HG03135 (cell line): ENCODE data around the gene RNLS.

Experiments
- ATAC-seq: cut with Tn5 transposase; IDR thresholded peaks from one replicate; pipeline ENCODE4 v1.9.1; 2021; ENCODE audit warnings: mild to moderate bottlenecking, moderate library complexity; ENCODE audit not compliant: unreplicated experiment

RNLS gene

DNA sequence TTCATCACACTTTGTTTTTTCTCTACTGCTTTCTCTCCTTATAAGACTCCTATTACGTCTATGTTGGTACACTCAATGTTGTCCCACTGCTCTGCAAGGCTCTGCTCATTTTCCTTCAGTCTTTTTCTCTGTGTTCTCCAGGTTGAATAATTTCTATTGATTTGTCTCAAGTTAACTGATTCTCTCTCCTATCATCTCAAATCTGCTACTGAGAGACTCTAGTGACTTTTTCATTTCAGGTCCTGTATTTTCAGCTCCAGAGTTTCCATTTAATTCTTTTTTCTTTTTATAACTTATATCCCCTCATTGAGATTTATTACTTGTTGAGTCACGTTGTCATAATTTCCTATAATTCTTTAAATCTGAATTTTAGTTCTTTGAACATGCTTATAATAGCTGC is 100.9 kb downstream of the RNLS start:
- no peak for ATAC-seq

DNA sequence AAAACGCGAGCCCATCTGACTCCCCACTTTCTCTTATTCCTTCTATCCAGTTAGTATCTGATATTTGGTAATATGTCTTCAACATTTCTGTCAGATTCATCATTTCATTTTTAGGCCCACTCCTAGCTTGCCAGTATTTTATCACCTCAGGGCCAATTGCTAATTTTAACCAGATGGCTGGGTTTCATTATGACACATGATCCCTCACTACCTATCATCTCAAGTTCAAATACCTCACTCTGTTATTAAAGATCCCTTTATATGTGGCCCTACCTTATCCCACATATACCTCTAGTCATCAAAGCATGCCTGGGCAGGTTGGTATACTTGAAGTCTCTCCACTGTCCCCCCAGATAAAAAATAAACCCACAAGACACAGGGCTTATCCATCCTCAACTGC is 104.9 kb downstream of the RNLS start:
- no peak for ATAC-seq

DNA sequence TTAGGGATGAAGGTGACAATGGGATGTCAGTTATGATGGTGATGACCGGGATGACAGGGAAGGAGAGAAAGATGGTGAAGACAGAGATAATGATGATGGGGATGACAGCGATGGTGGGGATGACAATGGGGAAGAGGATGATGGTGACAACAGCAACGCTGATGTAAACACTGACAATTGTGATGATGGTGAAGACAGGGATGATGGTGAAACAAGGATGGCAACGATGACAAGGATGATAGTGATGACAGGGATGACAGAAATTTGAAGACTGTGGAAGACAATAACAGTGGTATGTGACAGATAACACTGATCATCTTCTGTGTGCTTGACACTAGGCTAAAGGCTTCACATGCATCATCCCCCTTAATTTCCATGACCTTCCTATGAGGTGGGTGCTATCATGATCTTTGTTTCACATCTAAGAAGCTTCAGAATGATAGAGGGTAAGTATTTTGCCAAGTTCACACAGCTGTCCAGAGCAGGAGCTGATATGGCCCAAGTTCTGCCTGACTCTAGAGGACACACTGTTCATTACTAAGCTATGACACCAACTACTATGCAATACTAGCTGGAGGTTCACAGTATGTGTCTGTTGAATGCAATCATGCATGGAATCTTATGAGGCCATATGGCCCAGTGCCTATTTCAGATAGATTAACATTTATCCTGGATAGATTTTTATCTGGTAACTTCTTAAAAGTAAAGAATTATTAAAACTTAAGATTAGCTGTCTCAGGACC is 105.6 kb downstream of the RNLS start:
- ATAC-seq = no peak

DNA sequence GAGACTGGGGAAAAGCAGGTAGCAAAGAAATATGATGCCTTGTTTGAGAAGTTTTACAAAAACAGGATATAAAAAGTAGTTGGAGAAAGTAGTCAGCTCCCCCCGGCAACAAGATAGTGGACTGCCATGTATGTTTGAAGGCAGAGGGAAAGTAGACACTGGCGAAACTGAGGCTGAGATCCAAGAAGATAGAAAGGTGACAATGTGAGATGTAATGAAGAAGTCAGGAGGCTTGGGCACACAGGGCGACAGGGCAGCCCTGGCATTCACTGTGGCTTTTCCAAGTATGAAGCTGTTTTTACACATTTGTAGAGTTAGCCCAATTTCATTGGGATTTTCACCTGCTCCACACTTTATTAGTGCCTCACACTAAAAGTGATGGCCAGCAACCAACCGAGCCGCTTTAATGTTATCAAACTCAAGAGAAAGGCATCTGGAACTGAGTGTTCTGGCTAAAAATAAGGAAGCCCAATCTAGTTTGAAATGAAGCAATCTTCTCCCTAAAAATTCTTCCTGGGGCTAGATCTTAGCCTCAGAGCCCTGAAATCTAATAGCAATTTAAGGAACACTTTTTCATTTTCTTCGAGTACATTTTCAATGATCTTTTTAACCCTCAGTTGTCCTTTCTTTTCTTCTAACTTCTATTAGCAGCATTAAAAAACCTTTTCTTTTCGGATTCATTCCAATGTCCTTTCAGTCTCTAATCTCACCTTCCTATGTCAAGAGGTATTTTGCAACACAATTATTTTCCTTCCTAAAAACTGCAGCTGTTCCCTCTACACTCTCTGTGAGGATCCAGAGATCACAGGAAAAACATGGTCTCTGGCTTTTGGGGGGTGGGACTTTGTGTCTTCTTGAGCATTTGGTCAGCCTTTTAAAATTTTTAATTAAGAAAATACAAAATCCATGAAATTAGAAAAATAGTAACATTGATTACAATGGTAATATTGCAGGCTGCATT is 108.0 kb downstream of the RNLS start:
- ATAC-seq = no peak

DNA sequence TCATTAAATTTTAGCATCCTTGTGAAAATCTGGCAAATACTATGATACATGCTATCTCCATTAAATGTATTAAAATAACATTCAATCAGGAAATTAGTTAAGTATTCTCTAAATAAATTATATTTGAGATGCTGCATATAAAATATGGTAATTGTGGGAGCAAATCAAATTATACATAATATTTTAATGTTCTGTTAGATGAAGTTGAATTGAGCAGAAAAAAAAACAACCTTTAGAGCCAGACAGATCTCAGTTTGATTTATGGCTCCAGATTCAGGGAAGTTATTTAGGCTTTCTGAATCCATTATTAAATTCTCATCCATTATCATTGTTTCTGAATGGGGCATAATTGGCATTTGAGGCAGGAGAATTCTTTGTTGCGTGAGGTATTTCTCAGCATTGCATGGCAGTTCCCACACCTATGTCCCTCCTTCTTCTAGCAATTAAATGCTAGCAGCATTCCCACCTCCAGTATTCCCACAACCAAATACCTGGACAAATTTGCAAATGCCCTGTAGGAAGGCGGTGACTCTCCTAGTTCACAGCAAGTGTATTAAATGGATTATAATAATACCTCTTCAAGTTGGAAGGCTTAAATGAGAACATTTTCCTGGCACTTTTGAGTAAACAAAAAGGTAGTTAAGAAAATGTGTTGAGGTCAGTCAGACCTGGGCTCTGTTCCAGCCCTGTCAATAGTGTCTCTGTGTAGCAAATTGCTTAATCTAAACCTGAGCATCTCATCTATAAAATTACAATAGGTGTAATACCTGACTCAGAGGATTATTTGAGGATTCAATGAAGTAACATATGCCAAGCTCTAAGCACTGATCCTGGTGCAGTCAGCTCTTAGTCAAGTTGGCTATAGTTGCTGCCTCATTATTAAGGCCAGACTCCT is 108.9 kb downstream of the RNLS start:
- ATAC-seq = no peak

DNA sequence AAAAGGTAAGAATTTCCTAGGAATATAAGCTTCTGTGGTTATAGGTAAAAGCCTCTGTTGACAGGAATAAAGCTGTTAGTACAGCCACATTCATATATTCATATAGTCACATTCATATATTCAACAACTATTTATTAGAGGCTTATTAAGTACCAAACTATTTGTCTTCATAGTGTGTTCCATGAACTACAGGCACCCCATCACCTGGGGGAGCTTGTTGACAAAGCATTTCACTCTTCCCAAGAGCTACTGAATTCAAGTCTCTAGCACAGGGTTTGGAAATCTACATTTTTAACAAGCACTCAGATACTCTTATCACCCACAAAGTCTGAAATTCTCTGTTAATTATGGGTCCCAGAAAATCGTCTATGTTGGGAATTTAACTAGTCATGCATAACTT is 110.6 kb downstream of the RNLS start:
- ATAC-seq = no peak

DNA sequence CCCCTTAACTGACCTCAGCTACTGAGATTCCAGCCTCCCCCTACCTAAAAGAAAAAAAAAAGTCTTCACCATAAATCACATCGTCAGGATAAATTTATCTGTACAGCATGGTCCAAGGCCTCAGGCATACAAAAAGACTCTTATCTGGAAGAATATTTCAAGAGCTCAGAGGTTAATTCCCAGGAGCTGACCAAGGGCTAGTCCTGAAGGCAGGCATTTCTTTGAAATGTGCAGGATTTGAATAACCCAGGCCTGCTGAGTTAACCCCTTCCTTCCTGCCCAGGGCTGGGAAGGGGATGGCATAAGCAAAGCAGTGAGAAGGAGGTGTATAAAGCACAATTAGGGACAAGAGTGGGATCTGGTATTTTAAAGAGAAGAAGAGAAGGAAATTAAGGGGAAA is 111.2 kb downstream of the RNLS start:
- no peak for ATAC-seq

DNA sequence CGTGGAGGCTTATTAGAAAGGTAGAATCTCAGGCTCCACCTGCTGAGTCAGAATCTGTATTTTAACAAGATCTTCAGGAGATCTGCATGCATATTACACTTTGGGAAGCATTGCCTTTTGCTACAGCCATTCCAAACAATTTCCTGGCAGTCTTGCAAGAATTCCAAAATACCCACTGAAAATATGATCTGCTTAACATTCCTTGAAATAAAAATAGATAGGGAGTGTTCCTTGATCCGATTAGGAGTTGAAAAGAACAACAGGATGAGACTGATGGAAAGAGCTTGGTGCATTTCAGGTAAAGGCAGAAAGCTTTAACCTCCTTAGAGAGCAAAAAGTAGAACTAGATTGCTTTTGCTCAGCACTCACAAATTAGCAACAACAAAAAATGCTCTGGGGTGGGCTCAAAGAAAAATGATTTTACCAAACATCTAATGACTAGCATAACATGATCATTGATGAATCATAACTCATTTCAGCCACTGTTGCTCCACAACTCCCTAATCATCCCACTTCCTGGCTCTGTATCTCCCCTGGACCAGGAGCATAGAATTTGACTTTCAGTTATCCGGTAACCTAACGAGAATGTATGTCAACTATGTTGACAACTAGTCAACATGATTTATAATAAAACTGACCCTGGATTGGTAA is 115.2 kb downstream of the RNLS start:
- ATAC-seq = no peak

DNA sequence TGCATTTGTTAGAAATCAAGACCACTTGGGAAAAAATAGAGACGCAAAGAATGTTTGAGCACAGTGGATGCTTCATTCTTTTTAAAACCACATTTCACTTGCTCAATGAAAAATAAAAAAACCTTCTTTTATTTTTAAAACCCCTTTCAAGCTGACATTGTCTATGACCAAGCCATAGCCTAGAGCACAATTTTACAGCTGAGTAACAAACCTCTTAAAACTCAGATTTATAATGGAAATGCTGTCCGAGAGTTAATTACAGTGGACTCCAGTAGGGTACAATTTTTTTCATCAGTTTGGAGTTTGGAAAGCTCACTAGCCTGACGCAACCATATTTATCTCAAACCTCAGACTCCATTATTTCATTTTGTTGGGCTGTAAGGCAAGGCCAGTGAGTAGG is 116.3 kb downstream of the RNLS start:
- ATAC-seq = no peak

DNA sequence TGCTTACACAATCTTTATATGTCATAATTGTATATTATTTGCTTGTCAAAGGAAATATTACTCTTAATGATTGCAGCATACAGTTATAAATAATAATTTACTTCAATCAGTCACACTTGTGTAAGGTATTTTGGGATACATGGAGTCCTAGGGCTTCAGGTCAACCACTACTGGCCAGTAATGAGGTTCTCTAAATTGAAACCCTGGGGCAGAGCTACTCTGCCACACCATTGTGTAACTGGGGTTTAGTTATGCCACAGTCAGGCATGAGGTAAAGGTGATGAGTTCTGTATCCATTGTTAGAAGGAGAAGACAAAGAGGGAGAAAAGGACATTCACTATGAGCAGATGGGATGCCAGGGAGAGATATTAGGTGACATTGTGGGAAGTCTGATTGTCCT is 117.4 kb downstream of the RNLS start:
- no peak for ATAC-seq

DNA sequence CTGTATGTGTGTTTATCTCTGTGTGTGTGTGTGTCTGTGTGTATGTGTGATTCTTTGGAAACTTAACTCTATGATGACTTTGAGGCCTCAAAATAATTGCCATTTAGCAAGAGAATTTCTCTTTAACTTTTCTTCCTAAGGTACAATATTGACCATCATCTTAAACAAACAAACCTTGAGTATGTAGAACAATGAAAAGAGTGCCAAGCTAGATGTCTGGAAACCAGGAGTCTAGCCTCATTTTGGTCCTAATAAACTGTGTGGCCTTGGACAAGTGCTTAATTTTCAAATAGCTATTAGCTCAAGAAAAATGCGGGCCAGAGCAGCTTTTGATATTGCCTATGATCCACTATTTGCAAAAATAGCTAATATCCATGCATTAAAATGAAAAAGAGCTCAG is 119.3 kb downstream of the RNLS start:
- no peak for ATAC-seq

DNA sequence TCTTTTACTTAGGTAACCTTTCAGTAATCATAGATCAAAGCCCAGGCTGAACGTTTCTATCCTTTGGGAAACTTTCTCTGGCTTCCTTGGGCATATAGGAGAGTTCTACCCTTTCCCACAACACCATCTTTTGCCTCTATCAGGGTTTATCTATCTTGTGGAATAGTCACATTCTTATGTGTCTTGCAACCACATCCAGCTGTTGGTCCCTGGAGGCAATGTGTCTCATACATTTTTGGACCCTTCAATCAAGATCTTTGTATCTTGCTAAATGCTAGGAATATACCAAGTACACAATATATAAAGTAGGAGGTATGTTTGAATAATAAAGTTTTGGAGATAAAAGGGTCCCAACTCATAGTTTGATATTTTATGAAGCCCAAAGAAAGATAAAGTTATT is 121.7 kb downstream of the RNLS start:
- ATAC-seq = no peak

DNA sequence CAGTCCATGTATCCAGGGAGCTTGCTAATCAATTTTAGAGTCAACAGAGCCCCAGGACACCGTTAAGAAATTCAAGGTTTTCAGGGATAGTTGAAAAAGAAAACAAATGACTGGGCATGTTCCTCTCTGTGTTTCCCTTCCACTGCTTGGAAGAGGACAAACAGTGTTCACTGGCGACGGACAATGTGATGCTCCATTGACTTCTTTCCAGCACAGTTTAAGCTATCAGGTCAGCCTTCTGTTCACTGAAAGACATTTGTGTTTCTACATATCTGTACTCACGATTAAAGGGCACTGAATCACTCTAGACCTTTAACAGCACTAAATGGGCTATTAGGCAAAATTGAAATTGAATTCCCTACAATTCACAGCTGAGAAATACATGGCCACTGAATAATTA is 123.6 kb downstream of the RNLS start:
- ATAC-seq = no peak

DNA sequence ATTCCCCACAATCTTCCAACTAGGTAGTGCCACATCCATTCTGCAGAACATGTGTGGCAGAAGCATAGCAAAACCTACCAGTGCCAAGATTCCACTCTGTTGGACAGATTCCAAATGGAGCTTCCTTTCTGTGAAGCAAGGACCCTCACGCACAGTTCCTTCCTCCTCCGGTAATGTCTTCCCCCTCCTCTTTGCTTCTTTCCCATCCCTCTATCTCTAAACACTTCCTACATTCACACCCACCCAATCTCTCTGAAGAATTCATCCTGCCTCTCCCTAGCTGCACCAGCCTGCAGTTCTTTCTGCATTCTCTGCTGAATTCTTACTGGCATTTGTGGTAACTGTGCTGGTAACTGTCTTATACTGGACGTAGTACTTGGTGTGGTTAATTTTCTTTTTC is 124.9 kb downstream of the RNLS start:
- no peak for ATAC-seq

DNA sequence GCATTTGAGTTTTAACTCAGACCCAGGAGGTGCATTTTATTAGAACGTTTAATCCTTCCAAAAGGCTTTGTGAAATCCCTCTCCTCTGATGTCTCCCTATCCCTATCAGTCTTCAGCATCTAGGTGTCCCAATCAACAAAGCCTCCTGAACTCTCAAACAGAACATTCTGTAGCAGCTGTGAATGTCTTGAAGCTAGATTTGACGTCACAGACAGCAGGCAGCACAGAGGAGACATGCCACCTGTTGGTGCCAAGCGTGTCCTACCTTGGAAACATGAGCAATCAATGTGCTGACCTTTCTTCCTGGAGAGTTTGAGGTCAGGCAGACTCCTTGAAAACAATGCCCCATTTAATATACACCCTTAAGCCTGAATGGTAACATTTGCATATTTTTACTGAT is 125.5 kb downstream of the RNLS start:
- ATAC-seq = no peak

DNA sequence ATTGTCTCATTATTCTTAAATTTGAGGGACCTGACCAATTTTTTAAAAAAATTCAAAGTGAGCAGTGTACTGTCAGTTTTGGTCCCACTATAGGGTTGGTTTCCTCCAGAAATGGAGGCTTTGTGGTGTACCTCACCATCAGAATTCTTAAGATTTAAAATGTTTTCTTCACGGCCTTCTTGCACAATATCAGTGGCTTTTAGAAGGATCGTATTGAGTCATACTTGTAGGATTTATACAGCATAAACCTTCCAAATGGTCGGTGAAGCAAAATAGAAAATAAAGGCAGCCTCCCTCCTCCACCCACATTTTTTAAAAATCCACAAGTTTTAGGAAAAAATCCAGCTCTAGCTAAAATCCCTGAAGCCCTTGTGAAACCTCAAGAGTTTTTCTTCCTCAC is 126.4 kb downstream of the RNLS start:
- ATAC-seq = no peak

DNA sequence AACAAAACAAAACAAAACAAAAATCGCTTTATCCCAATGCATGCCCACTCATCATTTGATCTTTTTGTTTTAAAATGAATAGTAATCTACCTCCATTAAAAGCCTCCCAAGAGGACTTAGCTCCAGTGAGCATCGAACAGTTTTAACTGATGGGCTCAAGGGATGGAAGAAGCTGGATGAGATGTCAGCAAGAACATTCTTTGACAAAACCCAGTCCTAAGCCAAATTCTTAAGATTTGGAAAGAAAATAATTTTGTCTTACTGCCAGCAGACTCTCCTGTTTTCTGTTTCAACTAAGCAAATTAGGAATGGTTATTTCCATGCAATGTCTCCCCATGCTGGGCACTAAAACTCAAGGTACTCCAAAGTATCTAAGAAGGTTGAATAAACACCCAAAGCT is 127.3 kb downstream of the RNLS start:
- ATAC-seq = no peak

DNA sequence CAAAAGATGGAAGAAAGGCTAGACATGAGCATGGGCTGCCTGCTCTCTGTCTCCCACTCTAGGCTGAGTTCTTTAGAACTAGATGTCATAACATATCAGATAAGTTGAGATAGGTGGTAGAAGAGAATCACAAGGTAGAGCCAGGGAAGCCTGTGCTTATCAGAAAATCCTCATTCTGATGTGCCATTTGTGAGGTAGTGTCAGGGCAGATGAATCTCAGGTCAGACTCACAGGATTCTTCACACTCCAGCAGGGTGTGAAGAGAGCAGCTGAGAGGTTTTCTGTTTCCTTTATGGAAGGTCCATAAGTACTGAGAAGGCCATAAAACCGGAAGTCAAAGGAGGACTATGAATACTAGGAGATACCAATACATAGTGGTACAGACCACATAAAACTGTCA is 132.9 kb downstream of the RNLS start:
- no peak for ATAC-seq

DNA sequence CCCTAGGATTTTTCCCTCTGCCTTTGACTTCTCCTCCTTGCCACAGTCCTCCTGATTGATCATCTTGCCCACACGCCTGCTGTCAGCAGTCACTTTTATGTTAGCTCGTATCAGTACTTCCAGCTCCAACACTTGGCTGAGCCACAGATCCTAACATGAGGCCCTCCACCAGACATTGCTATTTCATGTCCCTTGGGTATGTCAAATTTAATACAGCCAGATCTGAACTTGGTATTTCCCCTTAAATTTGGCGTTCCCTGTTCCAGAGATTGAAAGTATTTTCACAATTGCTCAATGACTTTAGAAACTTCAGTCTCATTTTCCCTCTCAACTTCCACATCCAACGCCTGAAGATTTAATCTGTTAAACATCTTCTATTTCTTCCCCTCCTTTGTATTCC is 140.4 kb downstream of the RNLS start:
- ATAC-seq = no peak

DNA sequence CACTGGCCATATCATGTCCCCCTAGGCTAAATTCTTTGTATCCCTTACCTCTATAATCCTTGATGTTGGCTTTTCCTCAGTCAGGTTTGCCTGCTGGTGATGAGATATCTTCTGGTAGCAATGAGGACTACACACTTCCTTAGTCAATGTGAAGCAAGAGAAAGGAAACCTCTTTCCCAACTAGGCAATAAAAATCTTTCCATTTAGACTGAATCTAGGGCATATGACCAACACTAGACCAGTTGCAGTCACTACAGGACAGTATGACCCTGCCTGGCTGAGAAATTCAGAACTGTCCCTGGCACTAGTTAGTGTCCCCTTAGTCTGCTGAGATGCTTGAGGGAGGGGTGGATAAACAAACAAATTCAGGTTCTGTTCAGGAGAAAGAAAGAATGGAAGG is 142.6 kb downstream of the RNLS start:
- ATAC-seq = no peak

DNA sequence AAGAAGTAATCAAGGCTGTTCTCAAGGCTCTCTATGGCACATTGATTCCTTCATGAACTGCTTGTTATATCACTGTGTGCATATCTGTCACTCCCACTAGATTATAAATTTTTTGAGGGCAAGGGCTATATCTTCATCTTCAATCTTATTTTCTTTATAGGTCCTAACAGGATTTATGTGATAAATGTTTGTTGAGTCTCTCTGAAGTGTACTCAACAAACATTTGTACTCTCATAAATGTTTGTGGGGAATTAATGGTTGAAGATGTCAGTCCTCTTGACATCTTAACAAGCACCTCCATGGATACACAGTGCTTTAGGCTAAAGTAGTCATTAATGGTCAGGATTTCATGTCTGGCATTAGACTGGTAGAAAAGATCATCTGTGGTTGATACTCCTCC is 143.2 kb downstream of the RNLS start:
- no peak for ATAC-seq
